Activated CD4-positive, alpha-beta T cell treated with anti-CD3 and anti-CD28 coated beads for 48 hours (primary cell): ENCODE data around the gene MAPK12.

Experiments
- DNase-seq: peaks from one replicate; pipeline ENCODE4 v3.0.0-alpha.2; 2020

The MAPK12 gene

DNA sequence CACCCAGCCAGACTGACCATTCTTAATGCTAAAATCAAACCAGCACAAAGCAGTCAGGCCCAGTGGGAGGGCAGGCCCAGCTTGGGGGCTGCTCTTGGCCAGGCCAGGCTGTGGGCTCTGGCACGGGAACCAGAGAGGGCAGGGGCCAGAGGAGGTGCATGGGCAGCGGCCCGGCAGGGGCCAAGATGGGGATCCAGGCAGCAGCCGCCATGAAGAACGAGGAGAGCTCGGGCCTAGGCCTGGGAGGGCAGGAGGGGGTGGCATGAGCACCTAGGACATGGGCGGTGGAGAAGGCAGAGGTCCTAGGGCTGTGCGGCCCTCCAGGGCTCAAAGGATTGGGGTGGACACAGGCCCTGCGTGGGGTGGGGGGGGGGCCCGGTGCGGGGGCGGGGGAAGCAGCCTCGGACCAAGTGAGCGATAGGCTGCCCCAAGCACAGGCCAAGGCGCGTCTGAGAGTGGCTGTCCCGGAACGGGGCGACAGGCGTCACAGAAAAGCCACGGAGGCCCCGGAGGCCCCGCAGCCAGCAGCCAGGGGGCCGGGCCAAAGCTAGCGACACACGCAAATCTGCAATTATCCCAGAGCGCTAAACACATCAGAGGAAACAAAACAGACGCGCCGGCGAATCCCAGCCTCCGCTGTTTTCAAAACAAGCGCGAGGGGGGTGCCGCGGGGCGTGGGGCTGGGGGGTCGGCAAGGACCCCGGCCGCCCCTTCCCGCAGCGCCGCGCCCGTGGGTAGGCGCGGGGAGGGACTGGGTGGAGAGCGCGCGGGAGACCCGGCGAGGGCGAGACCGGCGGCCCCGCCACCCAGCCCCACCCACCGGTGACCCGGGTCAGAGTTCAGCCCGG is 37.7 kb upstream of the MAPK12 start:
- no peak for DNase-seq

DNA sequence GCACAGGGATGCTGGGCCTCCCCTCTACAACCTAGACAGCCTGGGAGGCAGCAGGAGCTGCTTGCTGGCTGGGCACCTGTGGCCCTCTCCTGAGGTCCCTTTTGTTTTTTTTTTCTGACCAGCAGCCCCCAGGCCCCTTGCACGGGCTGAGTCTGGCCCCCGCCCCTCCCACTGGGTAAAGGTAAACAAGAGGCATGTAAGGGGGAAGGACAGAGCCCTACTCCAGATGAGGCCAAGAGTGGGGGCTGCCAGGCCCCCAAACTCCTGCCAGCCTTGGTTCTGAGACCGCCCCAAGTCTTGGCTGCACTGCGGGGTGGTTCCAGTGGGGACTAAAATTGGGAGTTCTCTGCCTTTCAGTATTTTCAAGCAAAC is 36.8 kb upstream of the MAPK12 start:
- no peak for DNase-seq

- DNase-seq: no peak
These were observed 36.2 kb upstream of the MAPK12 start for GRCh38 chr22:50297510-50298265.

DNA sequence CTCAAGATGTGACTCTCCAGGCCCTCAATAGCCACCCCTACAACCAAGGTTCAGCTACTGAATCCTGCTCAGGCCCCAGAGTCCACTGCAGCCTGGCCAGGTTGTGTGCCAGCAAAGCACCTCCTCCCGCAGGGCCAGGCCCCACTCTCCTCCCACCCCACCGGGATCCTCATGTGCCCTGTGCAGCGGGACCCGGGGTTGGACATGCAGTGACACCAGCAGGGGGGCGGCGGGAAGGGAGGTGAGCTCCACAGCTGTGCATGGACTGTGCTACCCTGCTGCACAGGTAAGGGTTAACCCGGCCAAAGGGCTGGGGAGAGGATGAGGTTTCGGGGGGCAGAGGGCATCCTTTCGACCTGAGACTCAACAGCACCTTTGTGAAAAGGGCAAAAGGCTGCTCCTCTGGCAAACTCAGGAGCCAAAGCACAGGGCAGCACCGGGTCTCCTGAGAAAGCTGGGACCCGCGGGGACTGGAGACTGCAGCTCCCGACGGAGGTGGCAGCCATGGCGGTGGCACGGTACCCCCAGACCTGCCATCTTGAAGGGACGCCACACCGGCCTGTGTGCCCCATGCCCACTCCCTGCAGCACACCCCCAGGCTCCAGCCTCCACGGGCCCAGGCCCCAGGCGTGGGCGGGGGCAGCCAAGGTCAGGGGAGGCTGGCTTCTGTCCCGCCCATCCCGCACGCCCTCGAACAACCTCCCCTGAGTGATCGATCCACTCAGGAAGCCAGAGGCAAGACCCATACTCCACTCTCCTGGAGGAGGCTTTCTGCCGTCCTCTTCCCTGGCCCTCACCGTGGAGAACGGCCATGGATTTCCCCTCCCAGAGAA is 35.4 kb upstream of the MAPK12 start:
- no peak for DNase-seq

DNA sequence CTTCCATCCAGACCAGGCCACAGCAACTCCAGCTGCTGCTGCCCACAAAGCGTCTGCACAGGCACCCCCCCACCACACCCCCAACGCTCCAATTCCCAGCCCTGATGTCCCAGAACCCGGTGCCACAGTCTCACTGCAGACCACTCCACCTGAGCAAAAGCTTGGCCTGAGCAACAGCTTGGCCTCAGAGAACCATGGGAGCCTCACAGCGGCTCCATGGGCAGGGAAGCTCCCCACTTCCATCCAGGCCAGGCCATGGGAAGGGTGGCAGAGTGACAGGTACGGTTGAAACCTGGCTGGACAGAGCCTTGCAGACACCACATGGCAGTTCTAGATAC is 32.8 kb upstream of the MAPK12 start:
- DNase-seq: no peak

DNA sequence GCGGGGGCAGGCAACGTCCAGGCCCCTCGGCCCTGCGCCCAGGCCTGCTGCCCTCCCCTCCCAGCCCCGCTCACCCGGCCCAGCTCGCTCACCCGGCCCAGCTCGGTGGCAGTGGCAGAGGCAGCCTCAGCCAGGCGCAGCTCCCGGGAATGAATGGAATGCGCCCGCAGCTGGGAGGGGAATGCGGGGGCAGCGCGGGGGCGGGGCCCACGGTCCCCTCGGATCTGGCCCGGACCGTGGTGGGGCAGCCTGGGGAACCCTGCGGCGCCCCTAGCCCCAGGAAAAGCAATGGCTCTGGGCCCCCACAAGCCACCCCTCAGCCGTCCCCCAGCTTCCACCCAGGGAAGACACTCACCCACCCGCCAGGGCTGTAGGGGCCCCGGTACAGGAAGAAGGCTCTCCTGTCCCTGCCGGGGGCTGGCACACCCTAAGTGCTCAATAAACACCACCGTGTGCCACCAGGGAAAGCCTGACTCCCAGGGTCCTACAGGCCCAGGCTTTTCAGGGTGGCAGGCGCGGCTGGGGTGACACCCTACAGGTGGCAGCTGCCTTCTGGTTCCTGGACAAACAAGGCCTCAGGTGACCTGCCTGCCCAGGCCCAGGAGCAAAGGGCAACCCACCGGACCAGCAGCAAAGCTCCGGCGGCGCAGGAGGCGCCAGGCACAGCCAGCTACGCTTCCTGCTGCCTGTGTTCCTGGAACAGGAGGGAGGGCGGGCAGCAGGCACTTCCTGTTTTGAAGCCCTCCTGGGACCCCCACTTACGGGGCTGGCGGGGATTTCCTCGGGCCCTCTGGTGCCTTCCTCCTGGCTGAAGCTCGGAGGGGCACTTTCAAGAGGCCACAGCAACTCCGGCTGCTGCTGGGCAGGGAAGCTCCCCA is 32.2 kb upstream of the MAPK12 start:
- no peak for DNase-seq

- no peak for DNase-seq
These were observed 31.4 kb upstream of the MAPK12 start for GRCh38 chr22:50292643-50293440.

DNA sequence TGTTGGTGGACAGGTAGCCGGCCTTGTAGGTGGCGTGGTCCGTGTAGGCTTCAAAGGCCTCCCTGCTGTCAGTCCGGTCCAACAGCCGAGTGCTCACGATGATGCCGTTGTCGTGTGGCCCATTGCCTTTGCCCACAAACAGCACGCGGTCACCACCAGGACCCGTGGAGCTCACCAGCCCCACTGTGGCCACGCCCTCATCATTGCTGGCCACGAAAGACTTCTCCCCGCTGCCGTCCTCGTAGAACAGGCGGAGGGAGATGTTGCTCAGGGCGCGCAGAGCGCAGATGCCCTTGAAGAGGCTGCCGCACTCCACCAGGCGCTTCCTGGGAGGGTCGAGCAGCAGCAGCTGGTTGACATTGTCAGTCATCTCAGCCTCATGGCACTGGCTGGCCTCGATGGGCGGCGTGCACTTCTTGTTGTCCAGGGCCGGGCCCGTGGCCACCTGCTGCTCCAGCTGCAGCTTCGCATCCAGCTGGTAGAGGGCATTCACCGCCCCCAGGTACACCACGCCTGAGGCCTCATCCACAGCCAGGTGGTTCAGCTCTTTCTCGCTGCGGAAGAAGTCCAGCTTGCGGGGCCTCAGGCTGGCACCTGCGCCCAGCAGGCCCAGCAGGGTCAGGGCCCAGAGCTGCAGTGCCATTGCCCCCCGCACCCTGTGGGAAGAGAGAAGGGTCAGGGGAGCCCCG is 28.6 kb upstream of the MAPK12 start:
- DNase-seq: no peak

DNA sequence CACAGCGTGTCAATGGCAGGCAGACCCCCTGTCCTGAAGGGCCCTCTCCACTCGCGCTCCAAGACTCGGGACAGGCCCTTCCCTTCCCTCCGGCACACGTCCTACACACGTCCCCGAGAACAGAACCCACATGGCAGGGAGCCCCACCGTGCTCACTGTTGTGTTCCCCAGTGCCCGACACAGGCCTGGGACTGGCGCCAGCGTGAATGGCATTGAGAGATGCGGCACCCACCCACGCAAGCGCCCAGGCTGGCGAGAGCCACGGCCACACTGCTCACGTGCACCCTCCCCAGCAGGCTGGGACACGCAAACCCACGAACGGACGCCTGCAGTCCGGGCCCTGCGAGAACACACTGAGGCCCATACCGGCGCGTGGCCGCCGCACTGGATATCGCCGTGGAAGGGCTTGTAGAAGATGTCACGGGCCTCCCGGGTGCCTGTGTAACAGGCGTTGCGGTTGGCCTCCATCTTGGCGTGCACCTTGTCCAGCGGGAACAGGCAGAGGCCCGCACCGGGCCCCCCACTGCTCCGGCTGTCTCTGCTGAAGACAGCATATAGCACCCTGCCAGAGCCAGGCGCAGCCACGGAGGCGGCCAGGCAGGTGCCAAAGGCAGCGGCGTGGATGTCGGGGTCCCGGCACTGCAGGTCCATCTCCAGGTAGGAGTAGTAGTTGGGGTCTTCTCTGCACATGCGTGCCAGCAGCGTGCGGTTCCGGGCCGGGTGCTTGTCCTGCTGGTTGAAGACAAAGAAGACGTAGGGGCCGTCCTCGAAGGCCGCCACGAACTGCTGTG is 27.9 kb upstream of the MAPK12 start:
- no peak for DNase-seq

- DNase-seq: no peak
These were observed 26.2 kb upstream of the MAPK12 start for GRCh38 chr22:50287731-50288130.

DNA sequence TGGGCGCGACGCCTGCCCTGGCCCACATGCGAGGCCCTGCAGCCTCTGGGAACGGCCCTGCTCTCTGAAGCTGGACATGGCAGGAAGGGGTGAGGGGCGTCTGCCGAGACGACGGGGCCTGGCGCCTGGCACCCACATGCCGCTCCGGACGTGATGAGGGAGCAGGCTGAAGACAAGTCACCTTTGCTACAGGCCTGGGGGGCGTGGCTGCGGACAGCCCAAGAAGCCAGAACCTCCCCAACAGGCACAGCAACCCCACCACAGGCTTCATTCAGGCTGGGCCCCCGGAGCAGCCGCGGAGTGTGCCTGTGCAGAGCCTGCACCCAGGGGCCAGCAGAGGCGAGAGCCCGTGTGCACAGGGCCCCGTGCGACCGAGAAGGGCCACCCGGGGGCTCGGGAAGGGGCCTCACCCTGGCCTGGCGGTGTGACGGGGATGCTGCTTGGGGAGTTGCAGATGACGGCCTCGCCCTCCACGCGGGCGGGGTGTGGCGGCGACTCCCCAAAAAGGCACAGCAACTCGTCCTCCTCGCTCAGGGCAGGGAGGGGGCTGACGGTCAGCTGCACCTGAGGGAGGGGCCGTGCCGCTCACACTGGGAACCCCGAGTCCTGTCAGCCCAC is 25.3 kb upstream of the MAPK12 start:
- DNase-seq: no peak

DNA sequence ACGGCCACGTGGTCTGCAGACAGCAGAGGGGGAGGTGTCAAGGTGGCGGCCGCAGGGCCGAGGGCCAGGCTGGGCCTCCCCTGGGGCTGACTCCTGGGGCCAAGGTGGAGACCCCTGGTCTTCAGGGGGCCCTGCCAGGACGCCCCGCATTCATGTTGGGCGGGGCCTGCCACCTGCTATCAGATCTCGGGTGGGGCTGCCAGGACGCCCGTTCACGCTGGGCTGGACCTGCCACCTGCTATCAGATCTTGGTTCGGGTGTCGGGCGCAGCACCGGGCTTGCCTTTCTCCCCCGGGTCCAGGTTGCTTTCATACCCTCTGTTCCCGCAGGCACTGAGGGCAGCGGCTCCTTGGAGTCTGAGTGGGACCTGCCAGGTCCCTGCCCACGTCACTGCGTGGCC is 24.8 kb upstream of the MAPK12 start:
- no peak for DNase-seq

DNA sequence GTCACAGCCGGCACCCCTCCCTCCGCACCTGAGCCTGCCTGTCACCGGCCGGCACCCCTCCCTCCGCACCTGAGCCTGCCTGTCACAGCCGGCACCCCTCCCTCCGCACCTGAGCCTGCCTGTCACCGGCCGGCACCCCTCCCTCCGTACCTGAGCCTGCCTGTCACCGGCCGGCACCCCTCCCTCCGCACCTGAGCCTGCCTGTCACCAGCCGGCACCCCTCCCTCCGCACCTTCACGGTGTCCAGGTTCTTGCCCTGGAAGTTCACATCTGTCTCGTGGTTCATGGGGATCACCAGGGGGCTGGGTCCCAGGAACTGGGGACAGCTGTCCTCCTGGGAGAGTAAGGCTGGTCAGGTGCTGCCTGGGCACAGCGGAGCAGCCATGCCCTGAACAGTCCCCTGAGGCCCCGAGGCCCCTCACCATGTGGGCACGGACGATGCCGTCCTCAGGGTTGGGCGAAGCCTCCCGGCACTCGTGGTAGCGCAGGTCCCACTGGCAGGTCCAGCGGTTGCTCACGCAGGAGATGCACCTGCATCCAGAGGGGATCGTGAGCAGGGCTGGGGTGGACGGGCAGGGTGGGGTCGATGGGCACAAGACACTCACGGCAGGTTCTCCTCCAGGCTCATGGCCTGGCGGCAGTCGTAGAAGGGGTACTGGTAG is 24.2 kb upstream of the MAPK12 start:
- no peak for DNase-seq

- no peak for DNase-seq
These were observed 23.0 kb upstream of the MAPK12 start for GRCh38 chr22:50284479-50284878.

GRCh38 chr22:50283821-50284220 is 22.3 kb upstream of the MAPK12 start:
- DNase-seq: no peak

GRCh38 chr22:50282361-50283155 is 21.1 kb upstream of the MAPK12 start:
- DNase-seq: no peak

GRCh38 chr22:50281957-50282356 is 20.5 kb upstream of the MAPK12 start:
- no peak for DNase-seq

GRCh38 chr22:50281384-50281760 is 19.9 kb upstream of the MAPK12 start:
- no peak for DNase-seq
